Neural cell (in vitro differentiated cells): ENCODE data around the gene COL24A1.

Experiments used
- CTCF ChIP-seq: fragments of 450-650 bp; IDR thresholded peaks from 2 replicates; pipeline ENCODE4 v1.5.1; 2014; ENCODE audit warnings: antibody characterized with exemption, mild to moderate bottlenecking, moderate library complexity; ENCODE audit not compliant: poor library complexity, severe bottlenecking
- EP300 ChIP-seq: fragments of 450-650 bp; conservative IDR thresholded peaks from 2 replicates; pipeline ENCODE4 v1.6.1; 2014; ENCODE audit warnings: antibody characterized with exemption, mild to moderate bottlenecking, moderate library complexity; ENCODE audit not compliant: poor library complexity, severe bottlenecking
- EZH2 ChIP-seq: fragments of 200-600, 300-800 bp; shearing (Covaris generic), sonication (generic); IDR thresholded peaks from 2 replicates; pipeline ENCODE4 v1.6.1; 2014; ENCODE audit warnings: antibody characterized with exemption, low read length, borderline replicate concordance, mild to moderate bottlenecking; ENCODE audit not compliant: insufficient read depth, poor library complexity, severe bottlenecking
- POLR2AphosphoS5 ChIP-seq: IDR thresholded peaks from 2 replicates; pipeline ENCODE4 v1.6.1; 2012
- RAD21 ChIP-seq: fragments of 450-650 bp; conservative IDR thresholded peaks from 2 replicates; pipeline ENCODE4 v1.6.1; 2014; ENCODE audit warnings: antibody characterized with exemption, mild to moderate bottlenecking, moderate library complexity

- TF ChIP-seq EZH2 (no peak), CTCF (no peak), EP300 (no peak), POLR2AphosphoS5 (no peak), RAD21 (no peak)
Observed at GRCh38 chr1:86169625-86170024, 13.1 kb upstream of the COL24A1 start.
